Measurements from ENCODE around the gene RGSL1.

The RGSL1 gene

DNA sequence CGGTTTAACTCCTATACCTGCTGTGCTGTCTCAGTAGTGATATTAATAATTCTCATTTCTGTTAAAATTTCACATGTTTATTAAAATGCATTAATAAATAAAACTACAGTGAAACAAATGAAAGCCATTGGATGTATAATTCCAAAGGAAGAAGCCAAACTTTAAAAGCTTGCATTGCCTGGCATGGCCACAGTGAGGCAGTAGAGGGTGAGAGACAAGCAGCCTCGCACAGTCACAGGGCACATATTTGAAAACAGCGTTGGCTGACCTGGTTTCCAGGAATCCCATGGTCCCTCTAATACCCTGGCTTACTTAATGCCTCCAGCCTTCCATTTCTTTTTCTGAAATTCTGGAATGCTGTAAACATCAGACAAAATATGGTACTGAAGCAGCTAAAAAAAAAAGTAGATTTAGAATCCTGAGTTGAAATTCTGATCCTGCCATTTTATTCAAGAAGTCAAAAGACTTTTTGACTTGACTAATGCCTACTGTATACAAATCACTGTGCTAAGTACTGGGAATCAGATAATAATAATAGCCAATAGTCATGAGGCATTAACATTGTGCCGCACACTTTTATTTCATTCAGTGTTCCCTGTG, 145.8 kb downstream of the RGSL1 start:
- peak; percentile 51 for DNase-seq

DNA sequence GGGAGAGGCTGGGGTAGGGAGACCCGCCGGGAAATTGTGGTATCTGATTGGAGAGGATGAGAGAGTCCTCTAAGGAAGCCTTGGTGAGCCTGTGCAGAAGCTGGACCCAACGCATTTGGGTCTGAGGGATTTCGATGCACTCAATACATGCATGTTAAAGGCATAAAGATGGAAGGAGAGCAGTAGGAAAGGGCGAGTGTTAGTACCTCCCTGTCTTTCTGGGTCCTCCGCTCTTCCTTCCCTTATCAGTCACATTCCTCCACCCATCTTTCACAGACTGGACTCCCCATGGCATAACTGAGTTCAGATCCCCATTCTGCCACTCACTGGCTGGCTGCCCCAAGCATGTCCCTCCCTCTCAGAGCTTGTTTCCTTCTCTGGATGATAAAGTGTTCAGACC, 147.0 kb downstream of the RGSL1 start:
- DNase-seq = no peak

DNA sequence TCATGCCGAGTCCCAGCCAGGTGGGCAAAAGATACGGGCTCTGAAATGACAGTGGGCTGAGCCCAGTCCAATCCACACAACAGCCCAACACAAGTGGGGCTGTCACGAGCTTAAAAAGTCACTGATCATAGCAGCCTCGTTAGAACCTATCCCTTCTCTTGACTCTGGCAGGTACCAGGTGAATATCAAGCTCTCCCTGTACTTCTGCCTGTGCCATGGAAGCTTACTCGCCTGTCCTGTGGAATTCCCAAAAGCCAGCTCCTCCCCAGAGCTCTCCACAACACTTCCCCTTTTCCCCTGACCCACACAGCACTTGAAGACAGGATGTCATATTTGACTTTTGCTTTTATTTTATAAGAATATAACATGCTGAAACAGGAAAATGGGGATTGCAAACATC, 148.3 kb downstream of the RGSL1 start:
- no peak for DNase-seq

GRCh38 chr1:182599339-182599738, 149.4 kb downstream of the RGSL1 start:
- DNase-seq = no peak

- no peak for DNase-seq
Observed at GRCh38 chr1:182600036-182600713, 150.2 kb downstream of the RGSL1 start.

DNA sequence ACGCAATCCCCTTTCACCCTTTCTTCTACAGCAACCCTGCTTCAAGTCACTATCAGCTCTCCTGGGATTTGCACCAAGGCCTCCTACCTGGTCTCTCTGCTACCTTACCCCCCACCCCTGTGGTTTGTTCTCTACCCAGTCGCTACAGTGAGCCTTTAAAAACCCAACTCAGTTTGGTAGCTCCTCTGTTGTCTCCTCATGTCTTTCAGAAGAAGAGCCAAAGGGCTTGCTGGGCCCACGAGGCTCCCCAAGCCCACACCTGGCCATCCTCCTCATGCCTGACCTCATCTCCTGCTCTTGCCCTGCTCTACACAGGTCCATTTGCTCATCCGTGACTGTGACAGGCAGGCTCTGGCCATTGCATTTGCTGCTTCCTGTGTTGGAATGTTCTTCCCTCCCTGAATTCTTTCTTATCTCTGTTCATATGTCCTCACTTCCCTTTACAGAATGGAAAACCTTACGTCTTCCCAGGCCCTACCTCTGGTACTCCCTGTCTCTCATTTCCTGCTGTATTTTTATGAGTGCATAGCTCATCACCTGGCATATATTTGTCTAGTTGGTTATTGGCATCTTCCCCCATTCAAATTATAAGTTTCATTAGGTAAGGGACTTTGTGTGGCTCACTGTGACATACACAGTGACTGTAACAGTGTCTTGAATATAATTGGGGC, 150.9 kb downstream of the RGSL1 start:
- DNase-seq = no peak

DNA sequence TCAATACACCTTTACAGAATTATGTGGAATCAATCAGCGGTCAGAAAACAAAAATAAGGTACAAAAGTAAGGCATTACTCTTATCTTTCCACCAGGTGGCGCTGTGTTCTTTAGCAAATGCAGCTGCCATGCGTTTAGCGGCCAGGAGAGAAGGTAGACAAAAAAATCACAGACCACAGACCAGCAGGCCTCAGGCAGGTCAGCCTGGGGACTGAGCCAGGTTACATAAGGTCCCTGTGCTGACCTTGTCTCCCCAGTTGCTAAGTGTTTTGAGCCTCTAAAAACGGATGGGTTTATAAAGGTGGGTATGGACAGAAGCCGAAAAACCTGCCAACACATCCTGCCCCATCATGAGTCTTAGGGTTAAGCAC, 151.5 kb downstream of the RGSL1 start:
- DNase-seq = peak; percentile 68

GRCh38 chr1:182601913-182602312, 152.0 kb downstream of the RGSL1 start:
- no peak for DNase-seq

DNA sequence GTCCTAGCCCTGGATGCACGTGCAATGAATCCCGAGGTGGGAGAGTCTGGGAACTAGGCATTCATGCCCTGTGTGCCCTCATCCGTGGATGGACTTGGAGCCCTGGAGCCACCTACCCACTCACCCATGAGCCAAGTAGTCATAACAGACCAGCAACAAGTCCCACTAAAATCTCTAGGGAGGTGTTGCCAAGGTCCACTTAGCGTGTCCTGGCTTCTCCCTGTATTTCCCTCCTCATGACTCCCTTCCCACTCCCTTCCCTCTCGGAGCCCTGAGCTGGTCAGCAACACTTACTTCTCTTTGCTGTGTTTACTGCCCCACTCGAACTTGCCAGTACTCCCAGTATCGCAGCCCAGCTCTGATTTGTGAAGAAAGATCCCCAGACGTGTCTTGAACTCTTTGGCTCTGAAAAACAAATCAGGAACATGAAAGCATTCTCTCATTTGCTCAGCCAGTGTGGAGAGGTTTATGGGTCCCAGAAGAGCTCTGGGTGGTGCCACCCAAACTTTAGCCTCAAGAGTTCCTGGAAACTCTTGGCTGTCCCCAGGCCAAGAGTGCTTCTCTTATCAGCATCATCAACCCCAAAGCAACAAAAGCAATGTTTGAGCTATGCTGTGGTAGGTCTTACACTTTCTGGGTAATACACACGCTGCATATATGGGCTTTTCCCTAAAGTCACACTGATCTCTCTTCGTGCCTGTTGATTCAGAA, 153.1 kb downstream of the RGSL1 start:
- no peak for DNase-seq

DNA sequence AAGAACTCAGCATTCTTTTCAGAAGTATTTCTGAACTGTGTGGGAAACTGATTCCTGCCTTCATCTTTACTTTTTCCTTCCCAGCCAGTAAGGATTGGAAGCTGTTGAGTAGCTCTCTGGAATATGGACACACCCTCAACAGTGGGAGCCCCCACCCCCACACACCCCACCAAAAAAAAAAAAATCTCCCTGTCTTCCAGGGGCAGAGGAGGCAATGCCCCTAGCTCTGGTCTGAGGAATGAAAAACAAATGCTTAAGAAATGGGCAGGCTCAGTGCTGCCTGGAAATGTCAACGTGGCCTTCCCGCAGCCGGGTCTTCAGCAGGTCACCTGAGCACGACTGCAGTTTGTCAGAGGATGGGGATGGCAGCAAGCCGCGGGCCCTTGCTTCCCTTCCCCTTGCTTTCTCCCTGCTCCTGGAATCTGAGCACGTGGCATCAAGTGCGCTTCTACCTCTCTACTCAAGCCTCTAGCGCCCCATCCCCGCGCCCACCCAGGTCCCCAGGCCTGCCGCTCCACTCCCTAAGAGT, 153.8 kb downstream of the RGSL1 start:
- DNase-seq = no peak

DNA sequence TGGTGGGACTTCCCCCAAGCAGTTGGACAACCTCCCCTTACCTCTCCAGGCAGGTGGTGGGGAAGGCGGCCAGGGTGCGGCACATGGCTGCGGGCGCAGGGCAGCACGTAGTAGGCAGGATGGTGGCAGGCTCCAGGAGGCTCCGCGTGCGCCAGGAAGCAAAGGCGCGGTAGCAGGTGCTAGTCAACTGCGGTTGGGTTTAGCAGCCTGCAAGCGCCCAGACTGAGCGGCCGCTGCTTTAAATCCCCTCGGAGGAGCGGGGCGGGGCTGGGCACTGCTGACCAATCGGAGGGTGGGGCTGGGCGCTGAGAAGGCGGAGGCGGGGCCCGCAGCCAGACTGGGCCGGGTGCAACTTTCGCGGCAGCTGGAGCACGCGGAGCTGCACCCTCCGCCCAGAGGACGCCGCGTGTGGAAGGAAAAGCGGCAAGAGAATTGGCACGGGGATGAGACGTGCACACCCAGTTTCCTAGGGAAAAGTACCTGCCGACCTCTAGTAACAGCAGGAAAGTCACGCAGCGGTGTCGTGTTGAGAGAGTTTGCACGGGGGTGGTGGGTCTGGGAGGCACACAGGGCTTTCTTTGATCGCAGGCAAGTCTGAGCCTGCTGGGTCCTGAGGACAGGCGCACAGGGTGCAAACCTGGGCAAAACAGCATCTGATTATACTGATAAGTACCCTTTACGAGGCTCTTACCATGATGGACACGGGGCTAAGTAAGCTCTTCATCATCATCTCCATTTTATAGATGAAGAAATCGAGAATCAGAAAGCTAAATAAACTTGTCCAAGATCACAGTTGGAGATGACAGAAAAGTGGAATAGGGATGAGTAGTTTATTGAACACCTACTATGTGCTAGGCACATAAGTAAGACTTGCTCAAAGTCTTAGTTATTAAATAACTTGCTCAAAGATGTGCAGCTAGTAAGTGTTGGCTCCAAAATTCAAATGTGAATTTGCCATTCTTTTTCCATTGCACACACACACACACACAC, 154.5 kb downstream of the RGSL1 start, which contains the start of gene RGS16:
Gene RGS16, minus strand, starts transcription at position 215 of the 990 bp plus-strand sequence. Its CDS starts 130 bp downstream, at position 85.
- DNase-seq = peak; percentile 83

DNA sequence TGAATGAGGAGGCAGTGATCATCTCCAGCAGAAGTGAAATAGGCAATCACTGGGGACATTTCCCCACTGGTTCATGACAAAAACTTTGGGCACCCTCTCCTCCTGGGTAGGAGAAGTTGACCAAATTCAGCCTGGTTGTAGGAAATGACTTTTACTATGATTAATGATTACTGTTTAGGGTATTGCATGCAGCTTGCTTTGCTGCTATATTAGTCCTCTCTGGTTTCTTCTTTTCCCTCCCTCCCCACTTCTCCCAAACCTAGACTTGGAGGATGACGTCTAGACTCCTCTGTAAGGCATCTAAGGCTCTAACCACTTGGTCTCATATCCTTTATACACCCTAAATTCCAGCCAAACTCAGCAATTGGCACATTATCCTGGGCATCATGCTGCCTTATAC, 157.6 kb downstream of the RGSL1 start:
- DNase-seq = no peak

- DNase-seq = no peak
Observed at GRCh38 chr1:182608236-182608635, 158.3 kb downstream of the RGSL1 start.

GRCh38 chr1:182608845-182609610, 159.1 kb downstream of the RGSL1 start:
- no peak for DNase-seq

Data from activated gamma-delta T cell treated with Interleukin-2 at 50 U/mL for 16 hours (primary cell).